IPS-20b (cell line): ENCODE results near the gene MACROH2A1.

Experiments used
- H3K27ac ChIP-seq: one replicate; pipeline ENCODE4 v1.5.1; 2013; ENCODE audit warnings: low read length
- H3K27me3 ChIP-seq: 2 replicates; pipeline ENCODE4 v1.6.1; 2013; ENCODE audit warnings: mild to moderate bottlenecking, low read length, inconsistent platforms; ENCODE audit not compliant: insufficient read depth
- H3K36me3 ChIP-seq: 2 replicates; pipeline ENCODE4 v1.6.1; 2013; ENCODE audit warnings: low read depth, mild to moderate bottlenecking, inconsistent platforms, low read length, moderate library complexity; ENCODE audit not compliant: insufficient read depth
- H3K4me1 ChIP-seq: 2 replicates; pipeline ENCODE4 v1.6.1; 2013; ENCODE audit warnings: mild to moderate bottlenecking, control low read depth, inconsistent platforms, low read length, moderate library complexity; ENCODE audit not compliant: insufficient read depth
- H3K4me3 ChIP-seq: 2 replicates; pipeline ENCODE4 v1.5.1; 2013; ENCODE audit warnings: mild to moderate bottlenecking, low read length, inconsistent platforms
- H3K9ac ChIP-seq: 2 replicates; pipeline ENCODE4 v1.6.1; 2013; ENCODE audit warnings: low read depth, mild to moderate bottlenecking, inconsistent platforms, low read length, moderate library complexity
- H3K9me3 ChIP-seq: 2 replicates; pipeline ENCODE4 v1.6.1; 2013; ENCODE audit warnings: mild to moderate bottlenecking, low read depth, low read length, inconsistent platforms; ENCODE audit not compliant: insufficient read depth

MACROH2A1 gene

DNA sequence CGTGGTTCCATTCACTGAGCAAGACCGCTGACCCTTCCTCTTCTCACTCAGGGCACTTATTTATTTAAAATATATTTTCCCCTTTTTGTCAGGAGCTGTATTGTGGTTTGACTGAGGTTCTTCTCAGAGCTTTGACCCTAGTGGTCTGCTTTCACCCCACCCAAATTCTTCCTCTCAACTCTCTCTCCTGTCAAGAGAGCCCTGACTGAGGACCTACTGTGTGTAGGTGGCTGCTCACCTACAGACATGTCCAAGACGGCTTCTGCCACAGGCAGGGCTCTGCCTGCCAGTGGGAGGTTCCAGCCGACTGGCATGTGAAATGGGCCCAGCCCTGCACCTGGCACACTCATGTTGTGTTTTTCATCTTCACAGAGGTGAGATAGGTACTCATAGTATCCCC lies 42.9 kb upstream of the MACROH2A1 start:
- Histone ChIP-seq H3K27ac (no peak overlapping the region), H3K36me3 (no peaks in the 10 kb centered on the region)

GRCh38 chr5:135441350-135441831 lies 42.4 kb upstream of the MACROH2A1 start:
- peaks cover 8% of the 10 kb centered on the region; the same call in 1 of the 2 replicates for H3K27me3 ChIP-seq
- H3K9me3 ChIP-seq, result no peaks in the 10 kb centered on the region
- no peak overlapping the region for H3K4me3 ChIP-seq
- no peaks in the 10 kb centered on the region for H3K36me3 ChIP-seq
- no peak overlapping the region for H3K9ac ChIP-seq
- H3K27ac ChIP-seq, result no peak overlapping the region
- no peaks in the 10 kb centered on the region for H3K4me1 ChIP-seq

More for the DNA sequence above, 42.9 kb upstream of the MACROH2A1 start:
- Histone ChIP-seq H3K9ac (no peak overlapping the region), H3K9me3 (no peaks in the 10 kb centered on the region), H3K4me3 (no peak overlapping the region), H3K4me1 (no peaks in the 10 kb centered on the region), H3K27me3 (peaks cover 13% of the 10 kb centered on the region; the same call in 1 of the 2 replicates)

GRCh38 chr5:135440916-135441315 lies 41.9 kb upstream of the MACROH2A1 start:
- H3K27ac ChIP-seq, result no peak overlapping the region
- H3K36me3 ChIP-seq, result no peaks in the 10 kb centered on the region
- no peak overlapping the region for H3K9ac ChIP-seq
- H3K9me3 ChIP-seq, result no peaks in the 10 kb centered on the region
- H3K27me3 ChIP-seq, result peaks cover 8% of the 10 kb centered on the region; the same call in 1 of the 2 replicates
- no peaks in the 10 kb centered on the region for H3K4me1 ChIP-seq
- H3K4me3 ChIP-seq, result no peak overlapping the region

GRCh38 chr5:135439231-135440205 lies 40.5 kb upstream of the MACROH2A1 start:
- Histone ChIP-seq H3K4me1 (no peaks in the 10 kb centered on the region), H3K9me3 (no peaks in the 10 kb centered on the region), H3K27me3 (no peaks in the 10 kb centered on the region), H3K36me3 (no peaks in the 10 kb centered on the region), H3K4me3 (no peak overlapping the region), H3K27ac (no peak overlapping the region), H3K9ac (no peak overlapping the region)

- Histone ChIP-seq H3K36me3 (no peaks in the 10 kb centered on the region), H3K4me1 (no peaks in the 10 kb centered on the region), H3K4me3 (no peak overlapping the region), H3K27me3 (no peaks in the 10 kb centered on the region), H3K27ac (no peak overlapping the region), H3K9me3 (no peaks in the 10 kb centered on the region), H3K9ac (no peak overlapping the region)
These were observed 39.7 kb upstream of the MACROH2A1 start for GRCh38 chr5:135438636-135439221.

DNA sequence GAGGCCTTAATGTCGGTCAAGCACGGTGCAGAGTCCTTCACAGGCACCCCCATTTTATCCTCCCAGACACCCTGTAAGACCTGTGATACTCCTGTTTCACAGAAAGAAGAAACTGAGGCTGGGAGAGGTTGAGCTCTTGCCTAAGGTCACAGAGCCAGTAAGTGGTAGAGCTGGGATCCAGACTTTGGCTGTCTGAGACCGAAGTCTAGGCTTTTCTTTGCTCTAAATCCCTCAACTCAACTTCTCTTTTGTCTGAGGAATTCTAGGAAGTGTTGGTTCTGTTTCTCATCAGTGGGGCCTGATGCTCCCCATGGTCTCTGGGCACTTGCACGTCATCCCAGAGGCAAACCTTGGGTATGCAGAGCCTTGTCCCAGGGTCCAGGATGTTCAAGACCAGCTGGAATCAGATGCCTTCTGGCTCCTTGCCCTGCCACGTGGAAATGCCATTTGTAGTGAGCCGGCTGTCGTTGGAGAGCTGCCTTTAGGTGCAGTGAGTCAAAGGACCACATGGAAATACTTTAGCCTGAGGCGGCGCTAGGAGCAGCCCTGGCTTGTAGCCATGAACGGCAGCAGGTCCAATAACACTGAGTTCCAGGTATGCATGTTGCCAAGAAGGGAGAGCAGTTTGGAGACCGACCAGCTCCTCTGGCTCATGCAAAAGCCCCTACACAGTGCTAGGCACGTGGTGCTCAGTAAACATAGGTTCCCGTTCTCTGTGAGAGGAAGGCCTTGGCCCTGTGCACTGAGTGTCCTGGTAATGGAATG lies 38.9 kb upstream of the MACROH2A1 start:
- Histone ChIP-seq H3K9me3 (no peaks in the 10 kb centered on the region), H3K9ac (no peak overlapping the region), H3K27ac (no peak overlapping the region), H3K4me3 (no peak overlapping the region), H3K36me3 (no peaks in the 10 kb centered on the region), H3K4me1 (no peaks in the 10 kb centered on the region), H3K27me3 (no peaks in the 10 kb centered on the region)

DNA sequence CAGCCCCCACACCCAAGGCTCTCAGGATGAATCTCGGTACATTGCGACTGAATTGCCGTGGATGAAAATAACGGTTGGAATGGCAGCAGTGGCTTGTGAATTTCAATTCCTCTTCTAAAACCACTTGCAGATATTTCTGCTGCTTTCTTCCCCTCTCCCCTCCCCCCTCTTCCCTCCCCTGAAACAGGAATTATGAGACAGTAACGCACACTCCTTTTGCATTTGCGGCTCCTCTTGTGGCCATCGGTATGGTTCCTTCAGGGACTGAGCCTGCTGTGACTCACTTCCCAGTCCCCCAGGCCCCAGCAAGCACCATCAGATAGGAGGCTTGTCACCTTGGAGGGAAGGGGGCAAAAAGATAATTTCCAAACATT lies 38.4 kb upstream of the MACROH2A1 start:
- Histone ChIP-seq H3K9ac (no peak overlapping the region), H3K27ac (no peak overlapping the region), H3K4me3 (no peak overlapping the region), H3K4me1 (no peaks in the 10 kb centered on the region), H3K27me3 (no peaks in the 10 kb centered on the region), H3K36me3 (no peaks in the 10 kb centered on the region), H3K9me3 (no peaks in the 10 kb centered on the region)

DNA sequence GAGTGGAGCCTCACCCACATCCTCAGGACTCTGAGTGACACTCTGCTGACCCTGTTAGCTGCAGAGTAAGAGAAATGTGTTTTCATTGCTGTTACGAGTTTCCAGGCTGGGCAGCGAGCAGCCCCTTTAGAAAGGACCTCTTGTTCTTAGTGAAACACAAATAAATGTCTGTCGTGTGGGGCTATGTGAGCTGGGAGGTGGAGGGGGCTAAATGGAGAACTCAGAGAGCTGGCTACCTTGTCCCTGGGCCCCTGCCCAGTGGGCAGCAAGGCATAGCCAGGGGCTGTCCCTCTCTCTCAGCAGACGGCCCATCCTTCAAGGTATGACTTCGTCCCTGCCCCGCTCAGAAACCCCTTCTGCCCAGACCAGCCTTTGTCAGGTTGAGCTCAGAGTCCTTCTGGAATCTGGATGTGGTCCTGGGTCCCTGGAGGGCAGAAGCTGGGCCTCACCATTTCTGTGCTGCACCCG lies 38.0 kb upstream of the MACROH2A1 start:
- no peaks in the 10 kb centered on the region for H3K4me1 ChIP-seq
- H3K9me3 ChIP-seq, result no peaks in the 10 kb centered on the region
- no peaks in the 10 kb centered on the region for H3K36me3 ChIP-seq
- H3K27me3 ChIP-seq, result no peaks in the 10 kb centered on the region
- H3K4me3 ChIP-seq, result no peak overlapping the region
- no peak overlapping the region for H3K9ac ChIP-seq
- H3K27ac ChIP-seq, result no peak overlapping the region

DNA sequence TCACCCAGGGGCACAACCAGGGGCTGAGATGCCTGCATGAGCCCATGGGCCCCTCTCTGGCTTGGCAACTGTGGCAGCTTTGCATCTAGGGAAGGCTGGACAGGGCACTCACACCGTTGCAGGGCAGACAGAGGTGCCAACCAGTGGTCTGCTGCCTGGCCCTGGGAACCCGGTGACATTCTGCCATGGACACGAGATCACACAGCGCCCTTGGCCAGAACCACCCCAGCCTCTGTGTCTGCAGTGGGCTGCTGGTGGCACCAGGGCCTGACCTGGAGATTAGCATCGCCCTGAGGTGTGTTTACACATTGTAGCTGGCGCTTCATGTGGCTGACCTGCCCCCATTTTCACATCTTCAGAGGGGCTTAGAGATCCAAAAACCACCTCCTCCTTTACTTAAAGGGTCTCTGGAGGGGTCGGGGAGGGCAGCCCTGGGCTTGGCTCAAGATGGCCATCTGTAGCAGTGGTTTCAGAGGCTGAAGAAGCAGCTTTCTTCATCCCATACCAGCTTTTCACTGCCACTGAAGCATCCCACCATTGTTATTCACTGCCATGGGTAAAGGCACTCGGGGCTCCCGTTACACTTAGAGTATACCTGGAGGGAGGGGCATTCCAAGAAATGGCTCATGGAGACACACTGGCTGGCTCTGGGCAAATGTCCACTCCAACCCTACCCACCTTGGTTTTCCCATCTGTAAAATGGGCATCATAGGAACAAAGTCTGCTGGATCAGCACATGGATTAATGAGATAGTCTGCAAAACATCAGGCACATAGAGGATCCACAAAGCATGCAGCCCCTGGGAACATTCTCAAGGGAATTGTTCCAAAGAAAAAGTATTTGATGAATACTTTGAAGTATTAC lies 36.7 kb upstream of the MACROH2A1 start:
- Histone ChIP-seq H3K27ac (no peak overlapping the region), H3K9me3 (no peaks in the 10 kb centered on the region), H3K36me3 (no peaks in the 10 kb centered on the region), H3K4me3 (no peak overlapping the region), H3K27me3 (no peaks in the 10 kb centered on the region), H3K9ac (no peak overlapping the region), H3K4me1 (no peaks in the 10 kb centered on the region)

- Histone ChIP-seq H3K27ac (no peak overlapping the region), H3K9me3 (no peaks in the 10 kb centered on the region), H3K36me3 (no peaks in the 10 kb centered on the region), H3K27me3 (no peaks in the 10 kb centered on the region), H3K4me3 (no peak overlapping the region), H3K9ac (no peak overlapping the region), H3K4me1 (no peaks in the 10 kb centered on the region)
These were observed 35.8 kb upstream of the MACROH2A1 start for GRCh38 chr5:135434591-135435466.
